Stimulated activated CD4-positive, alpha-beta T cell treated with anti-CD3 and anti-CD28 coated beads, TNF-alpha, amount 100 ng/mL, for 4 hours (primary cell): Measurements from ENCODE around the gene VTI1A.
"Not testable (repeated sequence)": the region's sequence is repeated elsewhere in the genome, so short reads cannot be mapped to it uniquely, and the experiment has no call there.

Experiments
- DNase-seq, 3 experiments: peaks; one replicate each; pipeline ENCODE4 v3.0.0-alpha.2; 2020; ENCODE audit warnings: low read depth in 3 of 3

Gene VTI1A

GRCh38 chr10:112587729-112588128, 140.7 kb downstream of the VTI1A start:
- DNase-seq, result no peak

- no peak for DNase-seq
These were observed 141.4 kb downstream of the VTI1A start for GRCh38 chr10:112588225-112588990.

DNA sequence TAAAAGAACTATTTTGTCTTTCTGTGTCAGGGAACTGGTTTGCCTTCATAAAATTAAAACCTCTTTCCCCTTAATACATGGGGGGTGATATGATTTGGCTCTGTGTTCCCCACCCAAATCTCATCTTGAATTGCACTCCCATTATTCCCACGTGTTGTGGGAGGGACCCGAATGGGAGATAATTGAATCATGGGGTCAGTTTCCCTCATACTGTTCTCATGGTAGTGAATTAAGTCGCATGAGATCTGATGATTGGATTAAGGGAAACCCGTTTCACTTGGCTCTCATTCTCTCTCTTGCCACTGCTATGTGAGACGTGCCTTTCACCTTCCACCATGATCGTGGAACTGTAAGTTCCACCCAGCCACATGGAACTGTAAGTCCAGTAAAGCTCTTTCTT, 142.1 kb downstream of the VTI1A start:
- no peak for DNase-seq

DNA sequence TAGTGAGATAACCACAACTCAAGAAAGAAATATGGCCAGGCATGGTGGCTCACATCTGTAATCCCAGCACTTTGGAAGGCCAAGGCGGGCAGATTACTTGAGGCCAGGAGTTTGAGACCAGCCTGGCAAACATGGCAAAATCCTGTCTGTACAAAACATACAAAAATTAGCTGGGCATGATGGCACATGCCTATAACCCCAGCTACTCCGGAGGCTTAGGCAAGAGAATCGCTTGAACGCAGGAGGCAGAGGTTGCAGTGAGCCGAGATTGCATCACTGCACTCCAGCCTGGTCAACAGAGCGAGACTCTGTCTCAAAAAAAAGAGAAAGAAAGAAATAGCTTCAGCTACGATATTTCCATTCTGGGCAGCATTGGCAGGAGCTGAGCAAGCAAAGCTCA, 143.8 kb downstream of the VTI1A start:
- not testable (repeated sequence) for DNase-seq

GRCh38 chr10:112593023-112593422, 146.0 kb downstream of the VTI1A start:
- DNase-seq, result no peak

GRCh38 chr10:112601214-112602090, 154.4 kb downstream of the VTI1A start:
- no peak for DNase-seq

DNA sequence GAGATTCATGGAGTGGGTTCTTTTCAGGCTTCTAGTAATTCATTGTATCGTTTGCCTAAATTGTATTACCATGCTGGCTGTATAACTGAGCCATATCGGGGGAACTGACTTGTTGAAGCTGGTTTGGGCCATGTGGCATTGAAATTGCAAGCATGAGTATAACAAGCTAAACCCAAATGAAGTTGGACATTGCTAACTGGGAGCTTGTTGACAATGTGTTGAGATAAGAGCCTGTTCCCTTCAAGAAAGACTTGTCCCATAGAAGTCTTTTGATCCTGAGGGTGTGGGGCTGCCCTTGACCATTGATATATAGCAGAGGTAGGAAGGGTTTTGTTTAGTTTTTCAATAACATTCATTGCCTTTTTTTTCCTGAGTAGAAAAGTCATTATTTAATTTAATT, 156.0 kb downstream of the VTI1A start:
- DNase-seq, result no peak

GRCh38 chr10:112605063-112605462, 158.0 kb downstream of the VTI1A start:
- no peak for DNase-seq

DNA sequence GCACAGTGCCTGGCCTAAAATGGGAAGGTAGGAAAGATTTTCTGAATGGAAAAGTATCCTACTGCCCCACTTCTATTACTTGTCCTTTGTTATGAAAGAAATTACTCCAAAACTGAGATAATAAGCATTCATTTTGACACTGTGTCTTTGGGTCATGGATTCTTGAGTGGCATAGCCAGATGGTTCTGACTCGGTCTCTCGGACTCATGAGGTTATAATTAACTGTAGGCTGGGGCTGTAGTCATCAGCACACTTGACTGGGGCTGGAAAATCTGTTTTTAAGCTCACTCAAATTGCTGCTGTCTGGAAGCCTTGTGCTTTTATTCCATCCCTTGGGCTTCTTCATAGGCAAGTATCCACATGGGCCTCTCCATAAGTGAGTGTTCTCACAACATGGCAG, 160.5 kb downstream of the VTI1A start:
- DNase-seq, result no peak

DNA sequence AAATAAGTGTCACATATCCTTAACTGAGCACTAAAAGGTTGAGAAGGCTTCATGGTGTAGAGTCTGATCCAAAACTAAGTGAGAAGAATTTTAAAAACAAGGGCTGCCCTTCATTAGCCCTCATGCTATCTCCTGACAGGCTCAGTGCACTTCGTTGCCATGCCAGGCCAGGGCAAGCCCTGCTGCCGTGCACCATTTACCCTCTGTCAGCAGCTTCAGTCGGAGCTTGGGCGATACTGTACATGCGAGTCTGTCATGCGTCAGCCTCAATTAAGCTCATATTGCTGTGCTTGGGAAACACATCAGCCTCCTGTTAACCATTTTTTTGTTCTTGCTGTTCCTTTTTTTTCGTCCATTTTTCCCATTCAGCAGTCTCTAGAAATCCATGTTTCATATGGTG, 166.6 kb downstream of the VTI1A start:
- no peak for DNase-seq

GRCh38 chr10:112614072-112614471, 167.1 kb downstream of the VTI1A start:
- no peak for DNase-seq

GRCh38 chr10:112614586-112614985, 167.6 kb downstream of the VTI1A start:
- DNase-seq, result no peak

GRCh38 chr10:112615269-112615668, 168.3 kb downstream of the VTI1A start:
- no peak for DNase-seq

DNA sequence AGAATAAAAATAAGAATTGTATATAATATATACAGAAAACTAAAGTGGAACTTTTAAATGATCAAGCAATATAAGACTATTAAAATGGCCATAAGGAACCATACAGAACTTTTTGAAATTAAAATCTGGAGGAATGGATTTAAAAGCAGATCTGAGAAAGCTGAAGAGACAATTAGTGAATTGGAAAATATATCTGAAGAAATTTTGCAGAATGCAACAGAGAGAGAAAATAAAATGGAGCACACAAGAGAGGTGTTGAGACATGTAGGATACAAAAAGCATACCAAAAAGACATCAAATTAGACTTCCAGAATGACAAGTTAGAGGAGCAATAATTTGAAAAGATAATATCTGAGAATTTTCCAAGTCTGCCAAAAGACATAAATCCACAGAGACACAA, 169.6 kb downstream of the VTI1A start:
- no peak for DNase-seq

- DNase-seq, result no peak
These were observed 171.8 kb downstream of the VTI1A start for GRCh38 chr10:112618814-112619213.

DNA sequence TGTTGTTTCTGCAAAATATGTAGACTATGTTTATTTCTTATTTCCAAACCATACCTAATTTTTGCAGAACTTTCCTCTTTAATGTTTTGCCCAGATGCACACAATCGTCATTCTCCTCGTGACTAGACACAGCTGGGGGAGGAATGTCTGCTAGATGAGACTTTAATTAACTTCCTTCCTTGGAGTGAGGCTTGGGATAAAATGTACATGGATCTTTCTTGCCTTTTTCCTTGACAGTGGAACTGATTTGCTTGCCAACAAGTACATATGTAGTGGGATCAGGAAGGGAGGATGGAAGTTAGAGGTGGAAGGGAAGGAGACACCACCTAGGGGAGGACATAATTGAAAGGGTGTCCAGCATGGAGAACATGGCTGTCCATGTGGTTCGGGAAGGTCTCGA, 172.5 kb downstream of the VTI1A start:
- DNase-seq, result no peak

DNA sequence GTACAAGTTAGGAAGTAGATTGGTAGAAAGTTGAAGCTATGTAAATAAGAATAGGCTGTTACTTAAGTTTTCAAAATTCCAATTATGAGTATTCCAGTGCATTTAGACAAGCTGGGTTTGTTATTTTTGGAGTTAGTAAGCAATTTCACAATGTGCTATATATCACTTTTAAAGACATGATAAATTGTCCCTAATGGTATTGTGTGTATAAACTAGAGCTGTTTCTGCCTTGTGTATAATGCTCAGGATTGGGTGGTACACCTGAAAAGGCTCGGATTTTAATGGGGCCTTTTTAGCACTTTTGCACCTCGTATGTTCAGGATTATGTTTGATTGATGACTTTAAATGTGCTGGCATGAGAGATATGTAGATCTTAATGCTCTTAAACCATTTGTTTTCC, 175.8 kb downstream of the VTI1A start:
- no peak for DNase-seq

DNA sequence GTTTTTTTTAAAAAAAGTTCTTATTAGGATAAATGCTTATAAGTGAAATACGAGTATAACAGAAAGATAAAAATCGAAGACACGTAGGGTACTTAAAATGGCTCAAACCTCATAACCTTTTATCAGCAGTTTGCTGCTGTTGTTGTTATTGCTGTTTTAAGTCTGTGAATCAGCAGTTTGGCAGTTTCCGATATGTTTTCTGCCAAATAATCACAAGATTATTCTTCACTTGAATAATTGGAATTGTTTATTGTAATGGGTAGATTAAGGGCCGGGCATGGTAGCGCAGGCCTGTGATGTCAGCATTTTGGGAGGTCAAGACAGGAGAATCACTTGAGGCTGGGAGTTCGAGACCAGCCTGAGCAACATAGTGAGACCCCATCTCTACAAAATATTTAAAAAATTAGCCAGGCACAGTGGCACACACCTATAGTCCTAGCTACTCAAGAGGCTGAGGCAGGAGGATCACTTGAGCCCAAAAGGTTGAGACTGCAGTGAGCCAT, 177.6 kb downstream of the VTI1A start:
- no peak for DNase-seq

DNA sequence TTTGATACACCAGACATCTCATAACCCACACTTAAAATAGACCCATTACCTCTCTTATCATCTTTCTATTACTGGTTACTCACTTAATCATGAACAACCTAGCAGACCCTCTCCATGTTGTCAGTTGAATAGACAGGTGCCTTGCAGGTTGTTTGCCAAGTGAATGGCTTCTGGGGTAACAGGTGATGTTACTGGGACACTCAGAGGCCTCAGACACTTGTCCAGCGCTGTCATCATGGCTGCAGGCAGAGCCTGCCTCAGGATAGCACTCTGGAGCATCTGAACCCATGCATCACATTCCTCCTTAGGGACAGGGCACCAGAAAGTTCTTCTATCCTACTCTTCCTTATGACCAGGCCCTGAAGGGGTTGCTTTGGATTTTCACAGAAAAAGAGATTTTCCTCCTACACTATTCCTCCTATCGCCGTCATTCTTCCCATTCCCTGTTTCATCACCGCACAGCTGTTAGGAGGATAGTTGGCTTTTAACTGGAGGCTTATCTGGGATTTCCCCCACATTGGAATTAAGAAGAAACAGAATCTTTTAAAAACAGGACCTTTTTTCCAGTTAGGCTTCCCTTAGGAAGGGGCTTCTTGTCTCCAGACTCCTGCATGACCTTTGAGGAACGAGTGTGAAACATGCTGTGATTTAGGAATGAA, 182.1 kb downstream of the VTI1A start:
- no peak for DNase-seq

DNA sequence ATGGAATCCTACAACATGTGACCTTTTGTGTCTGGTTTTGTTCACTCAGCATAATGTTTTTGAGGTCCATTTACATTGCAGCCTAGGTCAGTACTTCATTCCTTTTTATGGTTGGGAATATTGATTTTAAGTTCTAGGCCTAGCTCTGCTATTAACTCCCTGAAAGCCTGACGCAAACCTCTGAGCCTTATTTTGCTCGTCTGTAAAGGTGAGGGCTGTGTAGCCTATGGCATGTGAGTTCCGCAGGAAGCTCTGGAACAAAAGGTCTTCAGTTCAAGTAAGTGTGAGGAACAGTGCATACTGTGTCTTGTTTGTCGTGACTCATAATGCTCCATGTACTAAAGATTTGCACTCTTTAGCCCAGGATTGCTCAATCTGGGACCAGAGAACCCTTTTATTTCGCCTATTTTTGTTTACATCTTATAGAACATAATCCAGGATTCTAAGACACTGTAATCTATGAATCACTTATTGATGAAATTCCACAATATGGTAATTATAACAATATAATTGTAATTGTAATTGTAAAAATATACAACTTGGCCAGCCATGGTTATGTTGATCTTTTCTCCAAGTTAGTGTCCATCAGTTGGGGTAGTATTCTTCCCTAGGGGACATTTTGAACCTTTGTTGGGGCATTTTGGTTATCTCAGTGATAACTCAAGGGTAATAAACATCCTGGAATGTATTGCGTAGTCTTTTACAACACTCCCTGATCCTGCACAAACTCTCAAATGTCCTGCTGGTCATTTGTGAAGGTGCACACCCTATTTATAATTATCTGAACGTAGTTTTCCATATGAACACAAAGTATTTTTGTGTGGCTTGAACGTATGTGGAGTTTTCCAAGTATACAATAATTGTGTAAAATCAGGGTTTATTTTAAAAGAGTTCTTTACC, 184.7 kb downstream of the VTI1A start:
- DNase-seq, result no peak

- DNase-seq, result no peak
These were observed 187.2 kb downstream of the VTI1A start for GRCh38 chr10:112634096-112634830.
